DND-41 (cell line): Measurements from ENCODE around the gene RIT2.

Source experiments
- CTCF ChIP-seq: IDR thresholded peaks from 2 replicates; pipeline ENCODE4 v1.5.1; 2012; ENCODE audit warnings: borderline replicate concordance, low read length, moderate library complexity, mild to moderate bottlenecking; ENCODE audit not compliant: poor library complexity, severe bottlenecking; ENCODE audit errors: extremely low read depth
- EZH2 ChIP-seq: IDR thresholded peaks from 3 replicates; pipeline ENCODE4 v1.6.1; 2012; ENCODE audit warnings: borderline replicate concordance, low read depth, mild to moderate bottlenecking, moderate library complexity, low read length, inconsistent platforms; ENCODE audit not compliant: severe bottlenecking

GRCh38 chr18:42745931-42746330 is 369.6 kb downstream of the RIT2 start:
- TF ChIP-seq CTCF (no peak), EZH2 (no peak)
